HT-29 (cell line): ENCODE measurements around the gene CSPG4. TPM values are rescaled to one million over a fixed set of nuclear protein-coding genes. Genes with fewer than 3 reads are reported as not detected.
"Not testable (repeated sequence)": the region's sequence is repeated elsewhere in the genome, so short reads cannot be mapped to it uniquely, and the experiment has no call there.

Experiments
- DNase-seq: peaks from one replicate; pipeline ENCODE4 v3.0.0-alpha.2; 2015; ENCODE audit warnings: low spot score
- total RNA-seq: library from RNA; depleted of rRNA; stranded (reverse); fragments of >200 nt; shearing (Covaris generic); gene quantifications from 2 replicates; pipeline ENCODE4 v1.2.3, GENCODE V29; 2014

The CSPG4 gene
- total RNA-seq, 1 experiment from 2014 or later = 10.7 TPM

- DNase-seq = not testable (repeated sequence)
Observed at GRCh38 chr15:75693028-75693427, 19.6 kb downstream of the CSPG4 start.

- not testable (repeated sequence) for DNase-seq
Observed at GRCh38 chr15:75692311-75692710, 20.3 kb downstream of the CSPG4 start.

GRCh38 chr15:75689429-75689828 lies 23.2 kb downstream of the CSPG4 start:
- not testable (repeated sequence) for DNase-seq

GRCh38 chr15:75688831-75689230 lies 23.8 kb downstream of the CSPG4 start:
- DNase-seq = no peak

GRCh38 chr15:75688278-75688557 lies 24.4 kb downstream of the CSPG4 start:
- no peak for DNase-seq

GRCh38 chr15:75687486-75688277 lies 25.0 kb downstream of the CSPG4 start:
- DNase-seq = no peak

- DNase-seq = peak; percentile 83
Observed at GRCh38 chr15:75686212-75686642, 26.4 kb downstream of the CSPG4 start.

GRCh38 chr15:75685195-75685594 lies 27.5 kb downstream of the CSPG4 start:
- DNase-seq = no peak

GRCh38 chr15:75684648-75685047 lies 28.0 kb downstream of the CSPG4 start:
- DNase-seq = no peak

- peak; percentile 93 for DNase-seq
Observed at GRCh38 chr15:75683646-75684312, 28.9 kb downstream of the CSPG4 start.

- DNase-seq = peak; percentile 51
Observed at GRCh38 chr15:75682181-75683135, 30.2 kb downstream of the CSPG4 start.

- DNase-seq = no peak
Observed at GRCh38 chr15:75680007-75680789, 32.5 kb downstream of the CSPG4 start.

- DNase-seq = not testable (repeated sequence)
Observed at GRCh38 chr15:75678324-75678690, 34.3 kb downstream of the CSPG4 start.

GRCh38 chr15:75677465-75678323 lies 35.0 kb downstream of the CSPG4 start:
- DNase-seq = no peak

GRCh38 chr15:75676688-75677464 lies 35.8 kb downstream of the CSPG4 start:
- no peak for DNase-seq

- no peak for DNase-seq
Observed at GRCh38 chr15:75675579-75676404, 36.9 kb downstream of the CSPG4 start.

GRCh38 chr15:75674366-75674765 lies 38.3 kb downstream of the CSPG4 start:
- no peak for DNase-seq

- no peak for DNase-seq
Observed at GRCh38 chr15:75673426-75674235, 39.0 kb downstream of the CSPG4 start.
